Lower lobe of right lung (tissue), 2 donors: ENCODE results near the gene WSCD2. TPM values are rescaled to one million over a fixed set of nuclear protein-coding genes. Genes with fewer than 3 reads are reported as not detected.

Source experiments
- ATAC-seq, 2 donors: fragments of 200-7000 bp; cut with Tn5 transposase; one replicate each; pipeline ENCODE4 v1.9.1; 2020 to 2022; ENCODE audit warnings: mild to moderate bottlenecking in 2 of 2, moderate library complexity in 2 of 2
- DNase-seq: peaks from one replicate; pipeline ENCODE4 v3.0.0-alpha.2; 2020
- H3K27ac ChIP-seq: fragments of 200-600 bp; one replicate; pipeline ENCODE4 v1.8.0; 2022
- H3K27me3 ChIP-seq: fragments of 200-600 bp; one replicate; pipeline ENCODE4 v1.8.0; 2022; ENCODE audit warnings: low read depth
- H3K36me3 ChIP-seq: fragments of 200-600 bp; one replicate; pipeline ENCODE4 v1.8.0; 2022; ENCODE audit warnings: mild to moderate bottlenecking
- H3K4me1 ChIP-seq: fragments of 200-600 bp; one replicate; pipeline ENCODE4 v1.8.0; 2022
- H3K4me3 ChIP-seq: fragments of 200-600 bp; one replicate; pipeline ENCODE4 v1.8.0; 2022; ENCODE audit warnings: mild to moderate bottlenecking
- H3K9me3 ChIP-seq: fragments of 200-600 bp; one replicate; pipeline ENCODE4 v1.8.0; 2022
- intact Hi-C: fragments of 100-400 bp; cut with DNase I; formaldehyde crosslinking; loops from one replicate; pipeline ENCODE4 v1.11.0; 2022
- total RNA-seq: library from RNA; stranded (reverse); fragmentation: NEBNext Ultra II Directional; extraction: Animal tissue kit (Norgen Biotek cat#: 25700); gene quantifications from one replicate; pipeline ENCODE4 v1.2.1, GENCODE V29; 2021
- TF ChIP-seq, protein P1 (sequence below): fragments of 200-600 bp; IDR thresholded peaks from one replicate; pipeline ENCODE4 v1.8.0; 2022; ENCODE audit warnings: antibody characterized with exemption, mild to moderate bottlenecking
- donor health status: DM: no; HTN: yes; CAD: no; lungs with severe emphysema.

WSCD2 gene
- total RNA-seq, 1 donor from 2014 or later = 0.89 TPM

DNA sequence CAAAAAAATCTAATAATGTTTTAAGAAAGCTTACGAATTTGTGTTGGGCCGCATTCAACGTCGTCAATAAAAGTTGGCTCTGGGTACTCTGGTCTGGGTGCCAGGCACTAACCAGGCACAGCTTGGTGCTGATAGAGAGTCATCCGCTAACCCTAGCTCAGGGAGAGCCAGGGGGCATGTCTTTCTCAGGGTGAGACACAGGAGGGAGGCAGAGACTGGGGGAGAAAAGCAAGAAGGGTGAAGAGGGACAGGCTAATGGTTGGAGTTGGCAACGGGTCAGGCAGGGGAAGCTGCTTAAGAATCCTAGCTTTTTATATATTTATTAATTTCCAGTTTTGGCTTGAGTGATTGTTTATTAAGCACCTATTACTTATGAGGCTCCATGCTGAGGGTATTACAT lies 105.1 kb downstream of the WSCD2 start:
- Histone ChIP-seq H3K9me3 (no peaks in the 10 kb centered on the region), H3K27ac (no peak overlapping the region), H3K4me3 (no peak overlapping the region), H3K36me3 (no peaks in the 10 kb centered on the region), H3K27me3 (no peaks in the 10 kb centered on the region), H3K4me1 (no peaks in the 10 kb centered on the region)
- ATAC-seq (peak; percentile 56 to 67), DNase-seq (no peak)
- TF ChIP-seq, protein P1, sequence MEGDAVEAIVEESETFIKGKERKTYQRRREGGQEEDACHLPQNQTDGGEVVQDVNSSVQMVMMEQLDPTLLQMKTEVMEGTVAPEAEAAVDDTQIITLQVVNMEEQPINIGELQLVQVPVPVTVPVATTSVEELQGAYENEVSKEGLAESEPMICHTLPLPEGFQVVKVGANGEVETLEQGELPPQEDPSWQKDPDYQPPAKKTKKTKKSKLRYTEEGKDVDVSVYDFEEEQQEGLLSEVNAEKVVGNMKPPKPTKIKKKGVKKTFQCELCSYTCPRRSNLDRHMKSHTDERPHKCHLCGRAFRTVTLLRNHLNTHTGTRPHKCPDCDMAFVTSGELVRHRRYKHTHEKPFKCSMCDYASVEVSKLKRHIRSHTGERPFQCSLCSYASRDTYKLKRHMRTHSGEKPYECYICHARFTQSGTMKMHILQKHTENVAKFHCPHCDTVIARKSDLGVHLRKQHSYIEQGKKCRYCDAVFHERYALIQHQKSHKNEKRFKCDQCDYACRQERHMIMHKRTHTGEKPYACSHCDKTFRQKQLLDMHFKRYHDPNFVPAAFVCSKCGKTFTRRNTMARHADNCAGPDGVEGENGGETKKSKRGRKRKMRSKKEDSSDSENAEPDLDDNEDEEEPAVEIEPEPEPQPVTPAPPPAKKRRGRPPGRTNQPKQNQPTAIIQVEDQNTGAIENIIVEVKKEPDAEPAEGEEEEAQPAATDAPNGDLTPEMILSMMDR = peak; percentile 51
- intact Hi-C loops = no loop called here

DNA sequence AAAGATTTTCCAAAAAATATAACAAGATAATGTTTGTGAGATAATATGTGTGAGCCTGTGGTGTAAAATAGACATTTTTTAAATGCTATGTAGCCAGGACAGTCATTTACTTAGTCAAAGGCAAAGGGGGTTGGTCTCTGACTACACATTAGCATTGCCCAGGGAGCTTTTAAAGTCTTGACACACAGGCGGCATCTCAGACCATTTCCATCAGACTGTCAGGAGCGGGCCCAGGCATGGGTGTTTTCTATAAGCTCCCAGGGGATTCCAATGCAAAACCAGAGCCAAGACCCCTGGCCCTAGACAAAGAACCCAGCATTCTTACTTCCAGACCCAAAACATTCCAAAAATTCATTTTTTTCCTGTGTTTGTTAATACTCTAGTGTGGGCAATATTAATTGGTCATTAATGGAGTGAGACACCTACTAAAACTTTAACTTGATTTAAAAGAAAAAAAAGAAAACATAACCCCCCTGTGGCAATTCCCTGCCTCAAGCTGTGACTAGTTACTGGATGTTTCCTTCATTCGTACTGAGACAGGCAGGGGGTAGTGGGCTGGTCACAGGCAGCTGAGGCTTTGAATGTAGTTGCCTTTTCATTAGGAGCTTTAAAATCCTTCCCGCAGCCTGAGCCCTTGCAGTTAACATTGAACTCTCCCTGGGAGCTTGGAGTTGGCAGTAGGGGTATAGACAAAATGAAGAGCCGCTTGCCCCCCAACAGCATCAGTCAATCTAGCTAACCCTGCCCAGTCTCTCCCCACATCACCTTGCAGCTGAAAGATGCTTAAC lies 106.3 kb downstream of the WSCD2 start:
- DNase-seq (no peak), ATAC-seq (no peak)
- no peak overlapping the region for H3K27ac ChIP-seq
- H3K36me3 ChIP-seq = no peaks in the 10 kb centered on the region
- intact Hi-C loops = no loop called here
- no peaks in the 10 kb centered on the region for H3K4me1 ChIP-seq
- no peaks in the 10 kb centered on the region for H3K9me3 ChIP-seq
- no peak overlapping the region for H3K4me3 ChIP-seq
- H3K27me3 ChIP-seq = no peaks in the 10 kb centered on the region
- TF ChIP-seq, protein P1 = no peak

DNA sequence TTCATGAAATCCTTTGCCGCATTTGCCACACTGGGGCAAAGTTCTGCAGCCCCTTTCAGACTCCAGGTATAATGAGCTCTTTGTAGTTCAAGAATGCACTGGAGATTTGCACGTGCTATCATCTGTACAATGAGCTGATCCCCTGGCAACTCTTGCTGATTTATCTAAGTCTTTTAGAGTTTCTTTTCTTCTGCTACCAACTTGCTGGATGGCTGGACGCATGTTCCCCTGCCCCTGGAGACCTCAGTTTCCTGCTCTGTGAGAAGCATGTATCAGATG lies 106.8 kb downstream of the WSCD2 start:
- Histone ChIP-seq H3K36me3 (no peaks in the 10 kb centered on the region), H3K9me3 (no peaks in the 10 kb centered on the region), H3K27me3 (no peaks in the 10 kb centered on the region), H3K4me3 (no peak overlapping the region), H3K4me1 (no peaks in the 10 kb centered on the region), H3K27ac (no peak overlapping the region)
- DNase-seq = no peak
- ATAC-seq = no peak
- intact Hi-C loops = no loop called here
- TF ChIP-seq, protein P1 = no peak

DNA sequence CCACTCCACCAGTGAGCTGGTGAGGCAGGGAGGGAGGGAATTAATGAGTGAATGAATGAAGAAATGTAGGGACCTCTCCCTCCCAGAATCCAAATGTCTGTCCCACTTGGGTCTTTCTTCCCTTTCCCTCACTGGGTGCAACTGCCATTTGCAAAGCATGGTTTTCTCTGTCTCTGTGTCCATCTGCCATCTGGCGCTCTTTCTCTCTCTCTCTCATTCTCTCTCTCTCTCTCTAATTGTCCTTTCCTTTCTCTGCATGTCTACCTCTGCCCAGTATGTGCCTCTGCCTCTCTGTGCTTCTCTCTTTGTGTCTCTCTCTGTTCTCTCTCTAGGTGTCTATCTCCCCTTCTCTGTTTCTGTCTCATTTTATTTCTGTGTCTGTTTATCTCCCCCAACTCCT lies 107.3 kb downstream of the WSCD2 start:
- H3K27ac ChIP-seq = no peak overlapping the region
- intact Hi-C loops = no loop called here
- no peaks in the 10 kb centered on the region for H3K9me3 ChIP-seq
- no peaks in the 10 kb centered on the region for H3K4me1 ChIP-seq
- H3K36me3 ChIP-seq = no peaks in the 10 kb centered on the region
- TF ChIP-seq, protein P1 = no peak
- no peaks in the 10 kb centered on the region for H3K27me3 ChIP-seq
- ATAC-seq = no peak
- DNase-seq = no peak
- H3K4me3 ChIP-seq = no peak overlapping the region

DNA sequence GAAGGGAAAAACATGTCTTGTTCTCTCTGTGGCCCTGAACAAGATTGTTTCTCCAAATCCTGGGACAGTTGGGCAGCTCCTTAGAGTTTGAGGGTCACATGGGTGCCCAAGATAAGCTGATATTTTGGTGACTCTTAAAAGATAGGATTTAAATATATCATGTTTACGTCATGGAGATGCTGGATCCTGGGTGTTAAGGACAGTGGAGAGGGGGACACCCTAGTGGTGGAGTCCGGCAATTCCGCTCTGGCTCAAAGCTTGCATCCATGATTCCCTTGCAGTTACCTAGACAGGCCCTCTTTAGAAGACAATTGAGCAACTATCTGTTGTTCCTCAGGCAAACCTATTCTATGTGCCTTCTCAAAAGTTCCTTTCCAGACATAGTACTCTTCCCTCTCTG lies 108.2 kb downstream of the WSCD2 start:
- intact Hi-C loops = no loop called here
- no peaks in the 10 kb centered on the region for H3K4me1 ChIP-seq
- H3K36me3 ChIP-seq = no peaks in the 10 kb centered on the region
- TF ChIP-seq, protein P1 = no peak
- H3K27ac ChIP-seq = no peak overlapping the region
- no peaks in the 10 kb centered on the region for H3K9me3 ChIP-seq
- no peaks in the 10 kb centered on the region for H3K27me3 ChIP-seq
- DNase-seq (no peak), ATAC-seq (no peak)
- no peak overlapping the region for H3K4me3 ChIP-seq

DNA sequence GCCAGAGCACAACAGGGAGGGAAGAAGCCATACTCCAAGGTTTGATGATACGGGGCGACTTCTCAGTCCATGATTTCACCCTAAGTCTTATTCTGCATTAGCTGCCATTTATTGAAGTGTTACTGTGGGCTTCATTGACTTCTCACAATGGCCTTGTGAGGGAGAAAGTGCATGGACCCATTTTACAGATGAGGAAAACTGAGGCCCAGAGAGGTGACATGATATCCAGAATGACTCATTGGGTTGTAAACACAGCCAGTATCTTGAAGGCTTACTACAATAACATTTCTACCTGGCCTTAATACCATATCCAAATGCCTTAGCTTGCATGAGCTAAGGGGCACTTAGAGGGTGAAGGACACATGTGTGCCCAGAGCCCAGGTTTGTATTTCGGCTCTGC lies 109.4 kb downstream of the WSCD2 start:
- no peak for ATAC-seq
- H3K9me3 ChIP-seq = no peaks in the 10 kb centered on the region
- H3K27ac ChIP-seq = no peak overlapping the region
- TF ChIP-seq, protein P1 = no peak
- H3K27me3 ChIP-seq = no peaks in the 10 kb centered on the region
- DNase-seq = no peak
- no peaks in the 10 kb centered on the region for H3K36me3 ChIP-seq
- H3K4me3 ChIP-seq = no peak overlapping the region
- intact Hi-C loops = no loop called here
- H3K4me1 ChIP-seq = no peaks in the 10 kb centered on the region
